Motor neuron (in vitro differentiated cells): ENCODE measurements around the gene MAPK8. TPM values are rescaled to one million over a fixed set of nuclear protein-coding genes. Genes with fewer than 3 reads are reported as not detected.

ENCODE experiments used
- ATAC-seq, 8 experiments: fragments of 200-7000 bp; cut with Tn5 transposase; replicated peaks in 6 of 8; 2 replicates each; pipeline ENCODE4 v1.8.0; 2021; ENCODE audit warnings: mild to moderate bottlenecking in 8 of 8, moderate library complexity in 8 of 8
- H3K27ac ChIP-seq, 2 donors: fragments of 250-450 bp; sonication (Bioruptor Pico); 2 replicates each; pipeline ENCODE4 v1.9.0; 2021; ENCODE audit warnings: antibody characterized with exemption in 2 of 2, mild to moderate bottlenecking in 2 of 2, moderate library complexity in 1 of 2
- H3K4me1 ChIP-seq, 2 donors: fragments of 250-450 bp; sonication (Bioruptor Pico); replicated peaks in 1 of 2; 2 replicates each; pipeline ENCODE4 v1.6.1; 2021; ENCODE audit warnings: antibody characterized with exemption in 2 of 2, mild to moderate bottlenecking in 2 of 2, moderate library complexity in 1 of 2
- H3K4me3 ChIP-seq, 5 donors: fragments of 250-450 bp; sonication (Bioruptor Pico); 2 replicates each; pipeline ENCODE4 v1.9.0; 2021; ENCODE audit warnings: antibody characterized with exemption in 5 of 5, mild to moderate bottlenecking in 5 of 5, moderate library complexity in 4 of 5
- WGBS, 10 experiments: fragments of 450-650 bp; shearing (Covaris generic); methylation state at CpG; one replicate each; pipeline ENCODE4 v1.0.0; 2022; 5-methylcytosine and 5-hydroxymethylcytosine counted together
- in situ Hi-C, 9 experiments: fragments of 400-800 bp; cut with MboI; loops; one replicate each; pipeline ENCODE4 v1.15.0; 2021; ENCODE audit warnings: low sequenced_read_pairs in 9 of 9, low pct_unique_long_range_greater_than_20kb in 2 of 9; ENCODE audit not compliant: unreplicated experiment in 9 of 9
- total RNA-seq, 8 experiments: library from RNA; unstranded; fragments of 300-600 nt; gene quantifications; 2 replicates each; pipeline versions ENCODE4 v1.2.3 to v1.2.4, GENCODE V29; 2022

The MAPK8 gene
- total RNA-seq, 8 experiments from 2014 or later = 21.2 to 122 (median 68.1) TPM

GRCh38 chr10:48399551-48399950, 93.1 kb downstream of the MAPK8 start:
- ATAC-seq = peak in 2 of 8 experiments; percentile 3 to 6

GRCh38 chr10:48400129-48400849, 93.8 kb downstream of the MAPK8 start:
- ATAC-seq = peak in 1 of 8 experiments; percentile 35
- Histone ChIP-seq H3K4me3 (no peak overlapping the region), H3K27ac (no peak overlapping the region), H3K4me1 (peaks cover 16 to 36% of the 10 kb centered on the region in 2 donors)
- WGBS, 10 experiments = 40 to 96% (median 64%) methylated on average over 1 to 3 of the region's 3 CpGs
- in situ Hi-C loops = no loop called here

More at GRCh38 chr10:48399551-48399950, 93.1 kb downstream of the MAPK8 start:
- Histone ChIP-seq H3K4me1 (peaks cover 16 to 36% of the 10 kb centered on the region in 2 donors), H3K4me3 (no peak overlapping the region), H3K27ac (no peak overlapping the region)
- WGBS, 10 experiments = 75 to 100% (median 89%) methylated on average over 1 of the region's 1 CpG; no CpG with 5 or more reads in 5 of the 10 experiments
- in situ Hi-C loops = no loop called here

GRCh38 chr10:48400850-48401220, 94.4 kb downstream of the MAPK8 start:
- Histone ChIP-seq H3K4me3 (no peak overlapping the region), H3K4me1 (peaks cover 16 to 36% of the 10 kb centered on the region in 2 donors), H3K27ac (no peak overlapping the region)
- WGBS, 10 experiments = 57 to 100% (median 71%) methylated on average over 1 of the region's 1 CpG; no CpG with 5 or more reads in 1 of the 10 experiments
- in situ Hi-C loops = no loop called here
- ATAC-seq = peak in 1 of 8 experiments; percentile 46

- ATAC-seq = no peak
- WGBS, 10 experiments = 69 to 100% (median 98%) methylated on average over 3 to 4 of the region's 4 CpGs; no CpG with 5 or more reads in 1 of the 10 experiments
- Histone ChIP-seq H3K4me1 (peaks cover 2 to 19% of the 10 kb centered on the region in 2 donors), H3K4me3 (no peak overlapping the region), H3K27ac (no peak overlapping the region)
- in situ Hi-C loops = no loop called here
These were observed 98.2 kb downstream of the MAPK8 start for GRCh38 chr10:48404646-48405045.

GRCh38 chr10:48406204-48406603, 99.7 kb downstream of the MAPK8 start:
- Histone ChIP-seq H3K4me3 (no peak overlapping the region), H3K4me1 (peaks cover 0 to 11% of the 10 kb centered on the region in 2 donors), H3K27ac (no peak overlapping the region)
- peak; percentile 24 to 99 (median 68) for ATAC-seq
- in situ Hi-C loops = no loop called here
- 33 to 100% (median 83%) methylated on average over 1 to 3 of the region's 3 CpGs; no CpG with 5 or more reads in 2 of the 10 experiments for WGBS, 10 experiments

- H3K4me3 ChIP-seq = no peak overlapping the region
- peak in 2 of 8 experiments; percentile 30 to 56 for ATAC-seq
- WGBS, 10 experiments = 20 to 100% (median 94%) methylated on average over 1 to 4 of the region's 4 CpGs; no CpG with 5 or more reads in 1 of the 10 experiments
- H3K4me1 ChIP-seq = peaks cover 0 to 7% of the 10 kb centered on the region in 2 donors
- in situ Hi-C loops = no loop called here
- H3K27ac ChIP-seq = no peak overlapping the region
These were observed 100.2 kb downstream of the MAPK8 start for GRCh38 chr10:48406658-48407057.

- Histone ChIP-seq H3K27ac (no peak overlapping the region), H3K4me3 (no peak overlapping the region), H3K4me1 (no peaks in the 10 kb centered on the region)
- WGBS, 10 experiments = 84 to 100% (median 96%) methylated on average over 3 to 6 of the region's 6 CpGs
- in situ Hi-C loops = no loop called here
- ATAC-seq = no peak
These were observed 104.0 kb downstream of the MAPK8 start for GRCh38 chr10:48410503-48410902.

GRCh38 chr10:48411510-48411909, 105.0 kb downstream of the MAPK8 start:
- Histone ChIP-seq H3K27ac (no peak overlapping the region), H3K4me3 (no peak overlapping the region), H3K4me1 (no peaks in the 10 kb centered on the region)
- WGBS, 10 experiments = 83 to 100% (median 100%) methylated on average over 1 to 2 of the region's 2 CpGs; no CpG with 5 or more reads in 1 of the 10 experiments
- in situ Hi-C loops = no loop called here
- no peak for ATAC-seq

- in situ Hi-C loops = no loop called here
- no peak overlapping the region for H3K4me3 ChIP-seq
- ATAC-seq = no peak
- no peak overlapping the region for H3K27ac ChIP-seq
- H3K4me1 ChIP-seq = no peaks in the 10 kb centered on the region
- WGBS, 10 experiments = 90 to 100% (median 100%) methylated on average over 1 to 3 of the region's 3 CpGs
These were observed 105.6 kb downstream of the MAPK8 start for GRCh38 chr10:48412081-48412480.

- in situ Hi-C loops = no loop called here
- 90 to 100% (median 100%) methylated on average over 1 to 4 of the region's 4 CpGs for WGBS, 10 experiments
These were observed 106.5 kb downstream of the MAPK8 start for GRCh38 chr10:48412933-48413332.

GRCh38 chr10:48414160-48414559, 107.7 kb downstream of the MAPK8 start:
- in situ Hi-C loops = no loop called here
- Histone ChIP-seq H3K4me1 (no peaks in the 10 kb centered on the region), H3K27ac (no peak overlapping the region), H3K4me3 (no peak overlapping the region)
- WGBS, 10 experiments = 80 to 100% (median 100%) methylated on average over 1 of the region's 1 CpG; no CpG with 5 or more reads in 1 of the 10 experiments
- ATAC-seq = no peak

More at GRCh38 chr10:48412933-48413332, 106.5 kb downstream of the MAPK8 start:
- no peak overlapping the region for H3K27ac ChIP-seq
- H3K4me3 ChIP-seq = no peak overlapping the region
- no peaks in the 10 kb centered on the region for H3K4me1 ChIP-seq
- no peak for ATAC-seq

- Histone ChIP-seq H3K27ac (no peak overlapping the region), H3K4me1 (no peaks in the 10 kb centered on the region), H3K4me3 (no peak overlapping the region)
- ATAC-seq = no peak
- in situ Hi-C loops = no loop called here
- 25 to 100% (median 95%) methylated on average over 1 of the region's 1 CpG; no CpG with 5 or more reads in 2 of the 10 experiments for WGBS, 10 experiments
These were observed 108.3 kb downstream of the MAPK8 start for GRCh38 chr10:48414778-48415177.

GRCh38 chr10:48416584-48417232, 110.2 kb downstream of the MAPK8 start:
- in situ Hi-C loops = no loop called here
- Histone ChIP-seq H3K27ac (no peak overlapping the region), H3K4me1 (no peaks in the 10 kb centered on the region), H3K4me3 (no peak overlapping the region)
- peak in 1 of 8 experiments; percentile 30 for ATAC-seq
- WGBS, 10 experiments = 70 to 100% (median 100%) methylated on average over 1 to 2 of the region's 2 CpGs; no CpG with 5 or more reads in 1 of the 10 experiments
